ENCODE data around the gene ADK.

DNA sequence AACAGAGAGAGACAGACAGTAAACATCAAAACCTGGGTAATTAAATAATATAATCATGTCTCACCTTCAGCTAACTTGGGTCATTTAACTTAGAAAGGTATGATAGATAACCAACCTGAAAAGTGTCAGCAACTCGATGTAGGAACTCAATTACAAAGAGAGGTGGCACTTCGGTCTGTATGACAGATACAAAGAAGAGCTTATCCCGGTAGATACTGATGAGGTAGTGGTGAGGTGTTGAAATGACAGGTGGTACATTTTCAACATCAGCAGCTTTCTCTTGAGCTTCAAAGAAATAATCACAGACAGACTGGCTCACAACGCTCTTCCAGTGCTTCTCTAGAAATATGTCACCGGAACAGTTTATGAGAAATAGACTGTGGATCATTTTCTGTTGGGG, 13.0 kb upstream of the ADK start:
- TF ChIP-seq, protein P1, sequence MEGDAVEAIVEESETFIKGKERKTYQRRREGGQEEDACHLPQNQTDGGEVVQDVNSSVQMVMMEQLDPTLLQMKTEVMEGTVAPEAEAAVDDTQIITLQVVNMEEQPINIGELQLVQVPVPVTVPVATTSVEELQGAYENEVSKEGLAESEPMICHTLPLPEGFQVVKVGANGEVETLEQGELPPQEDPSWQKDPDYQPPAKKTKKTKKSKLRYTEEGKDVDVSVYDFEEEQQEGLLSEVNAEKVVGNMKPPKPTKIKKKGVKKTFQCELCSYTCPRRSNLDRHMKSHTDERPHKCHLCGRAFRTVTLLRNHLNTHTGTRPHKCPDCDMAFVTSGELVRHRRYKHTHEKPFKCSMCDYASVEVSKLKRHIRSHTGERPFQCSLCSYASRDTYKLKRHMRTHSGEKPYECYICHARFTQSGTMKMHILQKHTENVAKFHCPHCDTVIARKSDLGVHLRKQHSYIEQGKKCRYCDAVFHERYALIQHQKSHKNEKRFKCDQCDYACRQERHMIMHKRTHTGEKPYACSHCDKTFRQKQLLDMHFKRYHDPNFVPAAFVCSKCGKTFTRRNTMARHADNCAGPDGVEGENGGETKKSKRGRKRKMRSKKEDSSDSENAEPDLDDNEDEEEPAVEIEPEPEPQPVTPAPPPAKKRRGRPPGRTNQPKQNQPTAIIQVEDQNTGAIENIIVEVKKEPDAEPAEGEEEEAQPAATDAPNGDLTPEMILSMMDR (CRISPR knock-in tag; IDR thresholded peaks at IDR 0.05), result no peak
- TF ChIP-seq, protein P2, sequence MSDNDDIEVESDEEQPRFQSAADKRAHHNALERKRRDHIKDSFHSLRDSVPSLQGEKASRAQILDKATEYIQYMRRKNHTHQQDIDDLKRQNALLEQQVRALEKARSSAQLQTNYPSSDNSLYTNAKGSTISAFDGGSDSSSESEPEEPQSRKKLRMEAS (IDR thresholded peaks at IDR 0.05), result no peak
- TF ChIP-seq PAF1 (CRISPR knock-in tag; IDR thresholded peaks at IDR 0.05) (no peak), ZEB1 (IDR thresholded peaks at IDR 0.05; ENCODE audit: insufficient replicate concordance, low read depth) (no peak), RFX1 (IDR thresholded peaks at IDR 0.05) (no peak), TCF7L2 (IDR thresholded peaks at IDR 0.05; ENCODE audit: low read depth, low read length) (no peak)
